Uterus (tissue), 2 donors: ENCODE data around the gene RPS19BP1.

Experiments used
- CTCF ChIP-seq, 4 experiments: fragments of 200-600 bp in 2 of 4; fragments of 450-650 bp in 2 of 4; sonication (generic) in 2 of 4; IDR thresholded peaks; one replicate each; pipeline ENCODE4 v1.5.1; 2016 to 2019; ENCODE audit warnings: antibody characterized with exemption in 4 of 4, mild to moderate bottlenecking in 2 of 4, moderate library complexity in 1 of 4
- POLR2A ChIP-seq, 2 donors: fragments of 450-650 bp; IDR thresholded peaks; one replicate each; pipeline ENCODE4 v1.6.1; 2016; ENCODE audit warnings: antibody characterized with exemption in 2 of 2, mild to moderate bottlenecking in 1 of 2, moderate library complexity in 1 of 2

GRCh38 chr22:39522567-39523300 is 9.8 kb downstream of the RPS19BP1 start:
- no peak for TF ChIP-seq CTCF (IDR thresholded peaks at IDR 0.05)
- no peak for TF ChIP-seq POLR2A (IDR thresholded peaks at IDR 0.05)
